Effector memory CD8-positive, alpha-beta T cell (primary cell): Measurements from ENCODE around the gene PTGES.
A peak's percentile ranks its signal among the peaks of the same experiment; 100 is the strongest.

ENCODE experiments used
- ATAC-seq: fragments of 150-1000 bp; cut with Tn5 transposase; replicated peaks from 2 replicates; pipeline ENCODE4 v1.10.0; 2021; ENCODE audit warnings: mild to moderate bottlenecking, moderate library complexity
- DNase-seq, 3 experiments: peaks; one replicate each; pipeline ENCODE4 v3.0.0; 2021
- H3K27ac Mint-ChIP-seq, 2 donors: one replicate each; pipeline ENCODE4 v1.8.0; 2022; ENCODE audit warnings: mild to moderate bottlenecking in 2 of 2, mixed read lengths in 2 of 2, moderate library complexity in 2 of 2
- H3K27me3 Mint-ChIP-seq, 2 donors: one replicate each; pipeline ENCODE4 v1.8.0; 2022; ENCODE audit warnings: mixed read lengths in 2 of 2
- H3K36me3 Mint-ChIP-seq: one replicate; pipeline ENCODE4 v1.8.0; 2022; ENCODE audit warnings: mild to moderate bottlenecking, moderate library complexity, mixed read lengths; ENCODE audit not compliant: insufficient read depth
- H3K4me1 Mint-ChIP-seq, 2 donors: one replicate each; pipeline ENCODE4 v1.8.0; 2022; ENCODE audit warnings: low read depth in 2 of 2, mixed read lengths in 2 of 2
- H3K4me3 Mint-ChIP-seq, 2 donors: one replicate each; pipeline ENCODE4 v1.8.0; 2022; ENCODE audit warnings: mild to moderate bottlenecking in 2 of 2, mixed read lengths in 2 of 2, moderate library complexity in 2 of 2
- H3K9me3 Mint-ChIP-seq, 2 donors: one replicate each; pipeline ENCODE4 v1.8.0; 2022; ENCODE audit warnings: mixed read lengths in 2 of 2

Gene PTGES

GRCh38 chr9:129731477-129732085 is 21.3 kb downstream of the PTGES start:
- no peak for ATAC-seq
- peaks cover 0 to 46% of the 10 kb centered on the region in 2 donors for H3K27me3 Mint-ChIP-seq
- H3K27ac Mint-ChIP-seq: no peak overlapping the region
- H3K9me3 Mint-ChIP-seq: no peaks in the 10 kb centered on the region
- H3K4me3 Mint-ChIP-seq: no peak overlapping the region
- DNase-seq: no peak
- H3K36me3 Mint-ChIP-seq: no peaks in the 10 kb centered on the region
- H3K4me1 Mint-ChIP-seq: peaks cover 0 to 2% of the 10 kb centered on the region in 2 donors

GRCh38 chr9:129728744-129729143 is 24.1 kb downstream of the PTGES start:
- Mint-ChIP-seq H3K27me3 (peaks cover 10 to 61% of the 10 kb centered on the region in 2 donors), H3K27ac (no peak overlapping the region), H3K4me1 (peaks cover 0 to 2% of the 10 kb centered on the region in 2 donors), H3K4me3 (no peak overlapping the region), H3K36me3 (no peaks in the 10 kb centered on the region), H3K9me3 (no peaks in the 10 kb centered on the region)
- DNase-seq: no peak
- ATAC-seq: no peak

- H3K27ac Mint-ChIP-seq: no peak overlapping the region
- peaks cover 0 to 2% of the 10 kb centered on the region in 2 donors for H3K4me1 Mint-ChIP-seq
- H3K4me3 Mint-ChIP-seq: no peak overlapping the region
- peaks cover 15 to 72% of the 10 kb centered on the region in 2 donors for H3K27me3 Mint-ChIP-seq
- H3K36me3 Mint-ChIP-seq: no peaks in the 10 kb centered on the region
- ATAC-seq (peak; percentile 87), DNase-seq (peak; percentile 40 to 58 (median 51))
- H3K9me3 Mint-ChIP-seq: no peaks in the 10 kb centered on the region
These were observed 26.3 kb downstream of the PTGES start for GRCh38 chr9:129726322-129727160.

- Mint-ChIP-seq H3K27ac (no peak overlapping the region), H3K27me3 (peaks cover 15 to 72% of the 10 kb centered on the region in 2 donors), H3K36me3 (no peaks in the 10 kb centered on the region), H3K4me1 (peaks cover 0 to 2% of the 10 kb centered on the region in 2 donors), H3K4me3 (no peak overlapping the region), H3K9me3 (no peaks in the 10 kb centered on the region)
- DNase-seq (no peak), ATAC-seq (no peak)
These were observed 27.0 kb downstream of the PTGES start for GRCh38 chr9:129725795-129726251.

GRCh38 chr9:129724456-129725190 is 28.2 kb downstream of the PTGES start:
- no peaks in the 10 kb centered on the region for H3K36me3 Mint-ChIP-seq
- ATAC-seq: no peak
- no peaks in the 10 kb centered on the region for H3K9me3 Mint-ChIP-seq
- H3K4me1 Mint-ChIP-seq: peaks cover 0 to 2% of the 10 kb centered on the region in 2 donors
- peaks cover 22 to 77% of the 10 kb centered on the region in 2 donors for H3K27me3 Mint-ChIP-seq
- no peak overlapping the region for H3K4me3 Mint-ChIP-seq
- no peak overlapping the region for H3K27ac Mint-ChIP-seq
- DNase-seq: no peak

GRCh38 chr9:129722913-129723312 is 29.9 kb downstream of the PTGES start:
- H3K27me3 Mint-ChIP-seq: peaks cover 22 to 80% of the 10 kb centered on the region in 2 donors
- H3K27ac Mint-ChIP-seq: no peak overlapping the region
- peaks cover 2% of the 10 kb centered on the region for H3K36me3 Mint-ChIP-seq
- H3K4me1 Mint-ChIP-seq: peaks cover 0 to 2% of the 10 kb centered on the region in 2 donors
- no peaks in the 10 kb centered on the region for H3K9me3 Mint-ChIP-seq
- H3K4me3 Mint-ChIP-seq: no peak overlapping the region
- DNase-seq (no peak), ATAC-seq (no peak)

GRCh38 chr9:129720865-129721545 is 31.8 kb downstream of the PTGES start:
- peaks cover 24 to 79% of the 10 kb centered on the region in 2 donors for H3K27me3 Mint-ChIP-seq
- ATAC-seq (no peak), DNase-seq (no peak)
- no peaks in the 10 kb centered on the region for H3K4me1 Mint-ChIP-seq
- no peak overlapping the region for H3K27ac Mint-ChIP-seq
- no peak overlapping the region for H3K4me3 Mint-ChIP-seq
- H3K9me3 Mint-ChIP-seq: no peaks in the 10 kb centered on the region
- peaks cover 3% of the 10 kb centered on the region for H3K36me3 Mint-ChIP-seq

- no peak overlapping the region for H3K27ac Mint-ChIP-seq
- no peaks in the 10 kb centered on the region for H3K4me1 Mint-ChIP-seq
- no peak overlapping the region for H3K4me3 Mint-ChIP-seq
- DNase-seq (no peak), ATAC-seq (no peak)
- peaks cover 30 to 81% of the 10 kb centered on the region in 2 donors for H3K27me3 Mint-ChIP-seq
- no peaks in the 10 kb centered on the region for H3K9me3 Mint-ChIP-seq
- peaks cover 3% of the 10 kb centered on the region for H3K36me3 Mint-ChIP-seq
These were observed 32.5 kb downstream of the PTGES start for GRCh38 chr9:129720181-129720864.

GRCh38 chr9:129719135-129719534 is 33.7 kb downstream of the PTGES start:
- H3K27ac Mint-ChIP-seq: no peak overlapping the region
- no peak overlapping the region for H3K4me3 Mint-ChIP-seq
- DNase-seq: no peak
- peaks cover 3% of the 10 kb centered on the region for H3K36me3 Mint-ChIP-seq
- no peaks in the 10 kb centered on the region for H3K4me1 Mint-ChIP-seq
- H3K9me3 Mint-ChIP-seq: no peaks in the 10 kb centered on the region
- ATAC-seq: no peak
- peaks cover 23 to 76% of the 10 kb centered on the region in 2 donors for H3K27me3 Mint-ChIP-seq

- Mint-ChIP-seq H3K27me3 (peaks cover 20 to 72% of the 10 kb centered on the region in 2 donors), H3K9me3 (no peaks in the 10 kb centered on the region), H3K36me3 (peaks cover 3% of the 10 kb centered on the region), H3K27ac (no peak overlapping the region), H3K4me1 (no peaks in the 10 kb centered on the region), H3K4me3 (no peak overlapping the region)
- no peak for DNase-seq
- ATAC-seq: no peak
These were observed 34.2 kb downstream of the PTGES start for GRCh38 chr9:129718647-129719046.

GRCh38 chr9:129717991-129718390 is 34.9 kb downstream of the PTGES start:
- Mint-ChIP-seq H3K4me1 (no peaks in the 10 kb centered on the region), H3K9me3 (no peaks in the 10 kb centered on the region), H3K36me3 (peaks cover 3% of the 10 kb centered on the region), H3K4me3 (no peak overlapping the region), H3K27ac (no peak overlapping the region), H3K27me3 (peaks cover 16 to 65% of the 10 kb centered on the region in 2 donors)
- no peak for DNase-seq
- ATAC-seq: no peak

- Mint-ChIP-seq H3K9me3 (no peaks in the 10 kb centered on the region), H3K36me3 (peaks cover 3% of the 10 kb centered on the region), H3K4me3 (no peak overlapping the region), H3K27ac (no peak overlapping the region), H3K27me3 (peaks cover 16 to 47% of the 10 kb centered on the region in 2 donors), H3K4me1 (peaks cover under 1 to 4% of the 10 kb centered on the region in 2 donors)
- no peak for ATAC-seq
- DNase-seq: no peak
These were observed 36.8 kb downstream of the PTGES start for GRCh38 chr9:129716091-129716490.
